Brain microvascular endothelial cell (primary cell): ENCODE measurements around the gene PCDHA9.

Experiments
- DNase-seq: peaks from one replicate; pipeline ENCODE4 v3.0.0-alpha.2; 2020
- H3K27ac ChIP-seq: fragments of 250-450 bp; sonication (Bioruptor Pico); 2 replicates; pipeline ENCODE4 v1.5.1; 2020; ENCODE audit warnings: mild to moderate bottlenecking, moderate library complexity
- H3K27me3 ChIP-seq: fragments of 250-450 bp; sonication (Bioruptor Pico); replicated peaks from 2 replicates; pipeline ENCODE4 v1.5.1; 2020; ENCODE audit warnings: mild to moderate bottlenecking
- H3K36me3 ChIP-seq: fragments of 250-450 bp; sonication (Bioruptor Pico); replicated peaks from 2 replicates; pipeline ENCODE4 v1.5.1; 2020; ENCODE audit warnings: mild to moderate bottlenecking
- H3K4me3 ChIP-seq: 2 replicates; pipeline ENCODE4 v1.5.1; 2011; ENCODE audit warnings: low read depth, mild to moderate bottlenecking, control low read depth, low read length, moderate library complexity
- CTCF ChIP-seq: IDR thresholded peaks from 2 replicates; pipeline ENCODE4 v1.5.1; 2011; ENCODE audit warnings: low read depth, mild to moderate bottlenecking, moderate library complexity, low read length, control low read depth, inconsistent platforms; ENCODE audit errors: missing control alignments
- in situ Hi-C: cut with HindIII; loops from 2 replicates; pipeline ENCODE4 v1.10.0; 2017; ENCODE audit warnings: low sequenced_read_pairs, low pct_ligation_motif_present

PCDHA9 gene

GRCh38 chr5:140882591-140882899 lies 34.4 kb downstream of the PCDHA9 start:
- no peak overlapping the region for H3K4me3 ChIP-seq
- no peaks in the 10 kb centered on the region for H3K27me3 ChIP-seq
- DNase-seq, result no peak
- no peak overlapping the region for H3K27ac ChIP-seq
- in situ Hi-C loops, result no loop called here
- H3K36me3 ChIP-seq, result no peaks in the 10 kb centered on the region
- no peak for TF ChIP-seq CTCF

- TF ChIP-seq CTCF, result no peak
- DNase-seq, result no peak
- Histone ChIP-seq H3K36me3 (no peaks in the 10 kb centered on the region), H3K27ac (no peak overlapping the region), H3K27me3 (no peaks in the 10 kb centered on the region), H3K4me3 (no peak overlapping the region)
- in situ Hi-C loops, result no loop called here
These were observed 35.2 kb downstream of the PCDHA9 start for GRCh38 chr5:140883373-140883772.

DNA sequence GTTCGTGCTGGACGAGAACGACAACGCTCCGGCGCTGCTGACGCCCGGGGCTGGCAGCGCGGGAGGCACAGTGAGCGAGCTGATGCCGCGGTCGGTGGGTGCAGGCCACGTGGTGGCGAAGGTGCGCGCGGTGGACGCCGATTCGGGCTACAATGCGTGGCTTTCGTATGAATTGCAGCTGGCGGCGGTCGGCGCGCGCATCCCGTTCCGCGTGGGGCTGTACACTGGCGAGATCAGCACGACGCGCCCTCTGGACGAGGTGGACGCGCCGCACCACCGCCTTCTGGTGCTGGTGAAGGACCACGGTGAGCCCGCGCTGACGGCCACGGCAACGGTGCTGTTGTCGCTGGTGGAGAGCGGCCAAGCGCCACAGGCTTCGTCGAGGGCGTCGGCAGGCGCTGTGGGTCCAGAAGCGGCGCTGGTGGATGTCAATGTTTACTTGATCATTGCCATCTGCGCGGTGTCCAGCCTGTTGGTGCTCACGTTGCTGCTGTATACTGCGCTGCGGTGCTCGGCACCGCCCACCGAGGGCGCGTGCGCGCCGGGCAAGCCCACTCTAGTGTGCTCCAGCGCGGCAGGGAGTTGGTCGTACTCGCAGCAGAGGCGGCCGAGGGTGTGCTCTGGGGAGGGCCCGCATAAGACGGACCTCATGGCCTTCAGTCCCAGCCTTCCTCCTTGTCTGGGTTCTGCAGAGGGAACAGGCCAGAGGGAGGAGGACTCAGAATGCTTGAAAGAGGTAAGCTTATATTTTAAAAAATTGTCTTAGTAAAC lies 35.9 kb downstream of the PCDHA9 start:
- no peak for TF ChIP-seq CTCF
- H3K4me3 ChIP-seq, result no peak overlapping the region
- in situ Hi-C loops, result no loop called here
- H3K36me3 ChIP-seq, result no peaks in the 10 kb centered on the region
- DNase-seq, result no peak
- no peaks in the 10 kb centered on the region for H3K27me3 ChIP-seq
- H3K27ac ChIP-seq, result no peak overlapping the region
